Activated CD8-positive, alpha-beta memory T cell treated with anti-CD3 and anti-CD28 coated beads for 1 hour (primary cell): ENCODE data around the gene F13A1.

Source experiments
- DNase-seq, 2 donors: peaks; one replicate each; pipeline ENCODE4 v3.0.0-alpha.2; 2020; ENCODE audit warnings: low read depth in 1 of 2; ENCODE audit errors: extremely low read depth in 1 of 2

F13A1 gene

DNA sequence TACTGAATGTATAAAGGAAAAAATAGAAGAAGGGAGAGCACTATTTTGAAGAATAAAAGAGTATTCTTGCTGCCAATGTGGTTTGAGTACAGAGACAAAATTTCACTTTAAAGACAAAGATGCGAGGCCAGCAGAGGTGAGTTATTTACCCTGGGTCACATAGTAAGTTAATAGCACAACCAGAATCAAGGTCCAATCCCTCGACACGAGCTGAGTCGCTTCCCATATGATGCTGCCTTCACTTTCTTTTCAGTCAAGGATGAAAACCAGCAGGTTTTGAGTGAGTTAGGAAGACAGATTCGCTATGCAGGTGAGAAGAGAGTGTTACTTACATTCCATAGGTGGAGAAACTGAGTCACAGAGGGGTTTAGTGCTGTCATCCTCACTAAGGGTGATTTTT, 75.8 kb downstream of the F13A1 start:
- no peak for DNase-seq

DNA sequence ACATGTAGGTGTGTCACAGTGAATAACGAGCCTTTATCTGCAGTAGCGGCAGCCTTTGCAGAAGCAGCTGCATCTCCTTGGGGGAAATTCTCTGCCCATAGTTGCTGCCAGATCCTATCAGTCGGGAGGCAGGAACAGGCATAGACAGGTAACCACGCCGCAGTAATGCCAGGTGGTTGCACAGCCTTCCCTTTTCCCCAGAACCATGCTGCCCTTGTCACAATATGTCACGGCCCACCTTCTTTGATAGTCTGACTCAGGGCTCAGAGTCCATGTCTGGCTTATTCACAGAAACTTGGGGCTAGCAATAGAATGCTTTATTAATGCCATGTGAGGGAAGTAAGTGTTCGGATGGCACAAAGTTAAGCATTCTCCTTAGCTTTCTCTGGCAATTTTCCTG, 76.6 kb downstream of the F13A1 start:
- DNase-seq: no peak

DNA sequence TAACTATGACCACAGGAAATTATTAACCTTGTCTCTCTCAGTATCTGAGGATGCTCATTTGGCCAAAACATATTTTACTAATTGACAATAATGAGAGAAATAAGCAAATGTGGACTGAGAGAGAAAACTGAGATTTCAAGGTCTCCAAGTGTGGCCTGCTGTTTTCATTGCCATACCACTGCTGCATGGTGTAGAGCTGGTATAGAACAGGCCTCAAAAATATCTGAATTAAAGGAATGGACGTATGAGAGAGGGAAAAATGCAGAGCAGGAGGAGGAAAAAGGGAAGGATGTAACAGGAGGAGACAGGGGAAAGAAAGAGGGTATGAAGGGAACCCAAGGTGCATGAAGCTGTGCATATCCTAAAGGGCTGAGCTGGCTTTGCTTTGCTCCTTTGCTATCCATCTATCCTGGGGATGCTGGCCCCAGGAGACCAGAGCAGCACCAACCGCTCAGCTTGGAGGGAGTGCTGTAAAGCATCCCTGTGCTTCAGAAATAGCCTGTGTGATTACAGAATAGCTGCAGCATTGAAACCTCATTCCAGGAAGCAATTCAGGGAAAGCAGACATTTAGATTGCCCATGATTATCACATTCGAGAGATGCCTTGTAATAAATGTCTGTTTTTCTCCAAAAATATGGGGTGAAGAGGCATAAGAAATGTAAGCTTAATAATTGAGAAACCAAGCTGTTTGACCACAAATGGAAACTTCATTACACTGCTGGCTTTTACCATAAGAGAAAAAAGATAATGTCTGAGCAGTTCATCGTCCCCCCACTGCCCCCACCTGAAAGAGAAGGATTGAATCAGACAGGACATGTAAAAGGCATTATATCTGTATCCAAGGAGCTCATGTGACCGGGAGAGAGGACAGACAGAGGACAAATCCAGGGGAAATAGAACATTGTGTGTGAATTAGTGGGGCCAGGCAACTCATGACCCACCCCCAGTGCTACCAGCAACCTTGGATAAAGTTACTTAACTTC, 80.6 kb downstream of the F13A1 start:
- DNase-seq: no peak

DNA sequence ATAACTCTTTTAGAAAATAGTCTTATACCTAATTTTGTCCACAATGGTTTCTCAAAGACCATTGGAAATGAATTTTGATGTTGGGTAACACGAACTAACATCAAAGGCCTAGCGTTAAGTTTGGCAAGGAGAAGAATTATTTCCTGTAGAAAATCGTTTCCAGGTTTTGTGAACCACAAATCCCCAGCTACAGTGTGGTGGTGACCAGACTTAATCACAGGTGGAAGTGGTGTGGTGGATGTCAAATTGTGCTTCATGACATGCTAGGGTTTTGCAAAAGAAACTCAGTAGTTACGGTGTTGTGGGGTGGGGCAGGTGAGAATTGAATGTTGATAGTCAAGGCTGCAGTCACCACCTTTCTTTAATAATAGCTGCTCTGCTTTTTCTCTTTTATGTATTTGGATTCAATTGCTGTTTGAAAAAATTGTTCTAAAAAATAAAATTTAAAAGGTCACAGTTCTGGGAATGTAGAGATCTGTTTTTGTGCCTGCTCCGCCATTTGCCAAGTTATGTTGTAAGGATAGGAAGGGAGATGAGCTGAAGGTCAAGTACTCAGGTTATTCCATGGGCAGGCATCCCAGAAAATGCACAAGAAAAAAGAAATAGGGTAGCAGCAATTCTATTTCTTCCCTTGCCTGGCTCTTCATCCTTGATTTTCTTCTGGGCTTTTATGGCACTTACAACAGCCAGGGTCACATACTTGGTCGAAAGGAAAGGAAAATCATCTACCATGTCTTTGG, 83.6 kb downstream of the F13A1 start:
- DNase-seq: no peak

DNA sequence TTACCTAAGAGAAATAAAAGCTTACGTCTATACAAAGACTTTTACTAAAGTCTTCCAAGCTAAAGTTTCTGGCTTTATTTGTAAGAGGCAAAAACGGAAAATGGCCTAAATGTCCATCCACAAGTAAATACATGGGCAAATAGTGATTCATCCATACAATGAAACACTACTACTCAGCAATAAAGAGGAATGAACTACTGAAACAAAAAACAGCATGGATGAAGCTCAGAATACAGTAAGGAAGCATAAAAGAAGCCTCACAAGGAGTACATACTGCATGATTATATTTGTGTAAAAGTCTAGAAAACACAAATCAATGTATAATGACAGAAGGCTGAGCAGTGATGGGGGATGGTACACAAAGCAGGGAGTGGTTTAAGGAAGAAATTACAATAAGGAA, 84.7 kb downstream of the F13A1 start:
- DNase-seq: no peak

DNA sequence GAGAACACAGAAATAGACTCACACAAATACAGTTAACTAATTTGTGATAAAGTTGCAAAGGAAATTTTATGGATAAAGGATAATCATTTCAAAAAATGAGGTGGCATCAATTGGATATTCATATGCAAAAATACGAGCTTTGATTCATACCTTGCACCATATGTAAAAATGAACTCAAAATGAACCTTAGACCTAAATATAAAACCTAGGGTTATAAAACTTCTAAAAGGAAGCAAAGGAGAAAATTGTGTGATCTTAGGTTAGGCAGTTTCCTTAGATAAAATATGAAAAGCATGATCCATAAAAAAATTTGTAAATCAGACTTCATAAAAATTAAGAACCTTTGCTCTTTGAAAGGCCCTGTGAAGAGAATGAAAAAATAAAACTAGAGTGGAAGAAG, 85.5 kb downstream of the F13A1 start:
- DNase-seq: no peak

DNA sequence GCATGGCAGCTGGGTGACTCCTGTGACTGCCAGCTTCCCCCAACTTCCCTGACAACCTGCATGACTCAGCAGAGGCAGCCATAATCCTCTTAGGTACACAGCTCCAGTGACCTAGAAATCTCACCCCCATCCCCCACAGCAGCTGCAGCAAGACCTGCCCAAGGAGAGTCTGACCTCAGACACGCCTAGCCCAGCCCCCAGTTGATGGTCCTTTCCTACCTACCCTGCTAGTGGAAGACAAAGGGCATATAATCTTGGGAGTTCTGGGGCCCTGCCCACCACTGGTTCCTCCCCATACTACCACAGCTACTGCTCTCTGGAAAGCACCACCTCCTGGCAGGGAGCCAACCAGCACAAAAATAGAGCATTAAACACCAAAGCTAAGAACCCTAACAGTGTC, 90.2 kb downstream of the F13A1 start:
- DNase-seq: no peak

DNA sequence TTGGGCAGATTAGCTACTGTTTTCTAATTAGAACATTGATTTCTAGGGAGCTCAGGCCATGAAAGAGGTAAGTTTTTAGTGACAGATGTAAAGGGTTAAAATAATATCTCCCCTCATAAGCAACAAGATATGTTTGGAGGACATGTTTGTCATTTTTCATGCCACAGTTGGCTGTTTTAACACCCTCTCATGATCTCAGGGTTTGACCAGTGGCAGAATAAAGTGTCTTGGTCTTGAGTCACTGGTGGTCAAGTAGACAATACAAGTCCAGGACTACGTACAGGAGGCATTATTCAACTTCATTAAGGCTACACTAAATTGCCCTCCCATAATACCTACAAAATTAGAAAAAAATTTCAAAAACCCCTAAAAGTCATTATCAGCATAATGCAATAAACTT, 92.6 kb downstream of the F13A1 start:
- no peak for DNase-seq

DNA sequence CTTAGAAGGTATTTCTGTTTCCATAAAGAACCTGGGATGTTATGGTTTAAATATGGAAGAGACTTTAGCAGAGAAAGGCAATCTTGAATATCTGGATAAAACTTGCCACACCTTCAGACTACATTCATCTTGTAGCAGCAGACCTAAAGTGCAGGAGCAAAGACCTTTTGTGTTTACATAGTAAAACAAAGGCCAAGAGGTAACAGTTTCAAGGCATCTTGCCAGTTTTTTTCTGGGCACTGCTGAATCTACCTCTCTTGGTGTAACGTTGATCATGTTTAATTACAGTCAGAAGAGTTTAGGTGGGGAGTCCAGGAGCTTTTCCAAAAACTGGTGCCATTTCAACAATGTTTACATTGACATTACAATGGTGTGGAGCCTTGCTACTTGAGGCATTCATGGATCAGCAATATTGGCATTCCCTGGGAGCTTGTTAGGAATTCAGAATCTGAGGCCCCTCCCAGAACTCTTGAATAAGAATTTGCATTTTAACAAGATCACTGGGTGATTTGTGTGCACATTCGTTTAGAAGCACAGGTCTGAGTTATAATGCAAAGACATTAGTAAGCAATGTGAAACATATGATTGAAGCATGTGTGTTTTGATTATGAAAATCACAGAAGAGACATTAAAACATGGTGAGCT, 94.5 kb downstream of the F13A1 start:
- no peak for DNase-seq

DNA sequence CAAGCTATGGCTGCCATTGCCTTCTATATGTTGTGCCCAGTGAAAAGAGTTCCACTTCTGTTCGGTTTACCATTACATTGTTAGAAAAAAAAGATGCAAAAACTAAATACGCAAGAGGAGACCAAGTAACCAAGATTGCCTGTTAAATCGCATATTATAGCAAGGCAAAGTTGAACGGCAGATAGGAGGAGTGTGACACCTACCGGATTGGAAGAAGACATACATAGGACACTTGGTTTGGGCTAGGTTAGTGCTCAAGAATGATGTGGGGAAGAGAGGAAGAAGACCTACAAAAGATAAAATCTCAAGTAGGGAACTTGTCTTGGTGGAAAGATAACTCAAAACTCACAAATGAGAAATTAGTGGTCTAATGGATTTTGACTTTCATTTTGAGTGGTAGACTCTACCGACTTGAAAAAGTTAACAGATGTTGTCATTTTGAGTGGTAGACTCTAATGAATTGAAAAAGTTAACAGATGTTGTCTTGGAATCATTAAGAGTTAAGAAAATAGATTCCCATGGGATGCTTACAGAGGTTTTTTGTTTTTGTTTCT, 95.5 kb downstream of the F13A1 start:
- DNase-seq: no peak

DNA sequence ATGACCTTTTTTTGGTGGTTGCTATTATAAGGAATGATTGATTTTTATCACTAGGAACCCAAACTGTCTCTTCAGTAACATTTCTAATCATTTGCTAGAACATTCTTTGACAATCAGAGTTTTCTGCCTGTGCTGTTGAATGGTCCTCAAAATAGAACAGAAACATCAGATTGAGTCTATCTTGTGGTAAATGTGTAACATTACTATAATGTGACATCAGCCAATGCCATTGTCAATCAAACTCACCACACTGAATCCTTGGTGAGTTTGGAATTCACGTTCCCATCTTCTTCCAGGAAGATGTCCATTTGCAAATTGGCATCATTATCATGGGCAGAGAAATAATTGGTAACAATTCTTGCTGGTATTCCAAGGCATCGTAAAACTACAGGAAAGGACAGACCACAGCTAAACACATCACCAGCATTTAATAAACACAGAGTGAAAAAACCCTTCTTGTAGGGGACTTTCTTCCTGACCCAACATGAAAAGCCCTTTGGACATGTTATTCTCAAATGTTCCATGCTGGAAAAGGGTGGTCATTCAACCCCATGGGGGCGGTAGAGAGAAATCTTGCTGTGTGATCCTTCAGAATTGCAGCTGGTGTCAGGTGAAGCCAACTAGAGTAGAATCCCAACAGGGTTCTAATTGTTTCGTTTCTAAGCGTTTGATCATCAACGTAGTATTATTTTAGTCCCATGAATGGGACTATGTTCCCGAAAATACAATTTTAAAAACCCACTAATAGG, 98.5 kb downstream of the F13A1 start:
- no peak for DNase-seq

DNA sequence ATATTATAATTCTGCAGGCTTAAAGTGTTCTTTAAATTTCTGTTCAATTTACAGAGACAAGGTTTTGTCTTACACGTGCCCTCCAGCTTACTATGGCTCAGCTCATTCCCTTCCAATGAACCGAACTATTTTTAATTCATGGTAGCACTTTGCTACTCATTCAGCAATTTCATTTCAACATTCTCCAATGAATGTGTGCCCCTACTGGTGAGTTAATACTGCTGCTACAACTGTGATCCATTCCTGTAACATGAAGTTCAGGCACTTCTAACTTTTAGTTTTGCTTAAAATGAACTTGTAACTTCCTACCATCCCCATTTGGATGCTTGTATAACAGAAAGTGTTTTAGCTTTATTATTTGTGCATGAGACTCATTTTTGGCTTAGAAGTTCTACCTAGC, 99.7 kb downstream of the F13A1 start:
- no peak for DNase-seq

DNA sequence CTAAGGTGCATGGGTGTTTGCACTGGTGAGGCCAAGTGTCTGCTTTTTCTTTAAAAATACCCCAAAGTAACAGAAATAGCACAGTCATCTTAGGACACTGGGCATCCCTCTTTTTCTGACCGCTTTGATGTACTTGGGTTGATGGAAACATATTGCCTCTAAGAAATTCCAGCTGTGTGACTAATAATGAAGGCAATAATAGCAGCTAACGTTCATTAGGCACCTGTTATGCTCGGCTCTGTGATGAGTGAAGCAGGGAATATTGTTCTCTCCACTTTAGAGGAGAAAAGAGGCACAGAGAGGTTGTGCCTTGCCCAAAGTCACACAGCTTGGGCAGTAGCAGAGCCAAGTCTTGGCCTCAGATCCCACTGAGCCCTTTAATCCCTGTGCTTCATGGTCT, 100.7 kb downstream of the F13A1 start:
- no peak for DNase-seq

DNA sequence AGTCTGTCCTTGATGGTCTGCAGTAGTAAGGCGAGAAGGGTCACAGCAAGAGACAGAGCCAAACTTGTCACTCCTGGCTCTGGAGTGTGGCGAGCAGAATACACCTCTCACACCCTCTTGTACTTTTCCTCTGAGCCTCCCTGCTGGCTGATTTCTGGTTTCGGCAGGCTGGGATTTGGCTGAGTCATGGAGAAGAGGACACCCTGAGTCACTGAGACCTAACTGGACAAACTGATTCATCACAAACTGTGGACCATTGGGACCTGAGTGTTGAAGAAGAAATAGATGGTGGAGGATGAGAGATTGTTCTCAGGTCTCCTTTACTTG, 101.7 kb downstream of the F13A1 start:
- DNase-seq: no peak

DNA sequence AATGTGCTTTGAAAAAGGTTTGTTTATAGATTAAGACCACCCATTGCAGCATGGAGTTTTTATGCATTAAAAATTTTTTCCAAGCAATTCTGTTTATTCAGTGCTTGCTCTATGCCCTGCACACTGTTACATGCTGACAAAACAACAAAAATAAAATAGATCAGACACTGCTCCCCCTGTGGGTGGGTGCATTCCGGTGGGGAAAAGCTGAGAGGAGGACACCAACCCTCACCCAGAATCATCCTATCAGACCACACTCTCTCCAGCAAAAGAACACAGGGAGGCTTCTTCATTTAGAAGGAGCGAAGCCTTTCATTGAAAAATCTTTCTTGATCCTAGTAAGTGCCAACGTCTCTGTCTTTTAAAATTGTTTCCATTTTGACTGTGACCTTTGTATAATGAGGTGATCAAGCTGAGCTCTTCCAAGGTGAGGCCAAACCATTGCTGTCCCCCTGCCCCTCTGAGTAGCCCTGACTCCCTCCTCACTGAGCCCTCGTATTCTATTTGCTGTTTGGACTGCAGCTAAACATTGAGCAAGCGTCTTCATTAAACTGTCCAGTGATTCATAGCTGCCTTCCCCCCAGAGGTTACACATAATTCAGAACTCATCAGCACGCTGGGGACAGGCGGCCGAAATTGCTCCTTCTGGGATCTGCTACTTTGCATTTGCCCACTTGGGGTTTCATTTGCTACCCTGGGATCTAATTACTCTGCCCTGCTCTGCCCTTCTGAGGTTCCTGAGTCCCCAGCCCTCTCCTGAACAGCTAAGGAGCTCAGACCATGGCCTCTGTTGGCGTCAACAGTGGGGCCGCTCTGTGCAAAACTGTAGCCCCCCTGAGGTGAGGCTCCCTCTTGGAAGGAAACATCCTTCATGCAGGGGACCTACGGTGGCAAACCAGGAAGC, 102.4 kb downstream of the F13A1 start:
- no peak for DNase-seq

DNA sequence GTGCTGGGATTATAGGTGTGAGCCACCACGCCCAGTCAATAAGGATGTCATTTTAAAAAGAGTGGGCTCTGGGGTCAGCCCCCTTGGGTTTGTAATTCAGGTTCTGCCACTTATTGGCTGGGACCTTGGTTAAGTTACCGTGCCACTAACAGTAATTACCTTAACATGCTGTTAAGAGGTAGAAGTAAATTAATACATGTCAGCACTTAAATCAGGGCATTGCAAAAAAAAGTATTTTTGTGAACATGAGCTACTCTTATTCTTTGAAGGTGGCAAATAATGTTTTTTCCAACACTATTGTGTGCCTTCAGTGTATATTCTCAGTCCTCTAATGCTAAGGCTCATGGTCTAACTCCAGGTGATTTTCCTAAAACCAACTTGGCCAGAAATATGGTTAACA, 109.5 kb downstream of the F13A1 start:
- no peak for DNase-seq

DNA sequence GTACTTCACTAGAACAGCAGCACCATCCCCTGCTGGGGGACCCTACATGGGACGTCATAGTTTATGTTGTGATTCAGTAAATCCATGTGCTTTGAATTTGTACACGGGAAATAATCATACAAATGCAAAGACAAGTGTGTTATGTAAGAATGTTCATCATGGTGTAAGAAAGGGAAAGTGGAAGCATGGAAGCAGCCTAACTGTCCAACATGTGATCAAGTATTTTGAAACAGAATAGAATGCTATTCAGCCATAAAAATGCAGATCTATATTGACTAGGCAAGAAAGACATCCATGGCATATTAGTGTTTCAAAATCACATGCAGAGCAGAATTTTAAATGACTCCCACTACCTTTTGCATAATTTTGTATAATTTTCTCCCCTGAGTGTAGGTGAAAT, 117.6 kb downstream of the F13A1 start:
- no peak for DNase-seq

DNA sequence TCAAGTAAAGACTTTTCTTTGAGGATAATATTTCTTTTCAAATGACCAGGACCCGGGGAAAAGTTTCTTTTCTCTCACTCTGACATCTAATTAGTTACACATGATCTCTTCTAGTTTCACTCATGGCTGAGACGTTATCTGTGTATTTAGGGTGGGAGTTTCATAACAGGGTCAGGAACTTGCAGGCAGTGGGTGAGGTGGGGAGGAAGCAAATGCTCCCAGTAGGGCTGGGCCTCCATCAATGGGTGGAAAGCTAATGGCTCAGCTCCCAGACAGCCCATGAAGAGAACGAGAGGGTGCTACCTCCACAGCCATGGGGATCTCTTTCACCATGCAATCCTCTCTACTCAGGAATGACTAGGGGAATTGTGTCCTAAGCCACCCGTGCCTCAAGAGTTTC, 119.3 kb downstream of the F13A1 start:
- DNase-seq: no peak

DNA sequence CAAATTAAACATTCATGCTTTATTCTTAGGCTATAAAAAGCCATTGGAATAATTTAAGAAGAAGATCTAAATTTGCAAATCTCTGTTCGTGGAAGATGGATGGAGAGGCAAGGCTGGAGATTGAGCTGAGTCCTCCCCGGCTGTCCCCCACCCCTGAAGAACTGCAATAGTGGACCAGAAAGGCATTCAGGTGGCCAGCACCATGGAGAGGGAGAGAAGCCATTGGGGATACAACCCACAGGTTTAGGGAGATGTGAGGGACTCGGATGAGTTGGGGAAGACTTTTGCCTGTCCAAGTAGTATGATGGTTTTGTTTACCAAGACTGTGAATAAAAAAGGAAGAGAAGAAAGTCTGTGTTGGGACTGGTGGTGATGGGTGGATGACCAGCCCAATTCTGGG, 120.8 kb downstream of the F13A1 start:
- DNase-seq: no peak

DNA sequence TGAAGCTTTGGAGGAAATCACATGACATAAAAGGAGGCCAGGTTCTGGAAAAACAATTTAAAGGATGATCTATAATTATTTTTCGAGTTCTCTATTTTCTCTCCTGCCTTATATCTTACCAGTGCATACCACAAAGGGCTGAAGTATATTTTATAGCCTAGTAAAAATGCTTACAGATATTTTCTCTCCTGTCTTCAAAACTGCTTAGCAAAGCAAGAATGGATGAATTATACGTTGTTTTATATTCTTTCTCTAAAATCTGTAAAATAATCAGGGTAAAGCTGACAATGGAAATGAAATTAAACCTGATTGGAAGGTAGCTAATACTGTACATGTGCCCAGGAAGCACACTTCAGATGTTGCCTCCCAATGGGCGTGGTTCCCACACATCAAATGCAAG, 123.7 kb downstream of the F13A1 start:
- no peak for DNase-seq
